Osteoblast (primary cell): ENCODE results near the gene LRBA. TPM values are rescaled to one million over a fixed set of nuclear protein-coding genes. Genes with fewer than 3 reads are reported as not detected.

Experiments used
- DNase-seq: peaks from one replicate; pipeline ENCODE4 v3.0.0; 2011; ENCODE audit warnings: low spot score, mixed read lengths; ENCODE audit not compliant: insufficient read length; ENCODE audit errors: missing footprints
- H2AFZ ChIP-seq: 2 replicates; pipeline ENCODE4 v1.6.0; 2011; ENCODE audit warnings: mild to moderate bottlenecking, low read length
- H3K27ac ChIP-seq: 2 replicates; pipeline ENCODE4 v1.5.1; 2011; ENCODE audit warnings: mild to moderate bottlenecking, low read depth, low read length, moderate library complexity
- H3K27me3 ChIP-seq: 2 replicates; pipeline ENCODE4 v1.6.0; 2012; ENCODE audit warnings: mild to moderate bottlenecking, control low read depth, inconsistent platforms, low read length, moderate library complexity; ENCODE audit not compliant: insufficient read depth
- H3K36me3 ChIP-seq: 2 replicates; pipeline ENCODE4 v1.5.1; 2011; ENCODE audit warnings: mild to moderate bottlenecking, low read length, control low read depth, moderate library complexity; ENCODE audit not compliant: insufficient read depth
- H3K4me1 ChIP-seq: 2 replicates; pipeline ENCODE4 v1.5.1; 2011; ENCODE audit warnings: mild to moderate bottlenecking, low read length, control low read depth, moderate library complexity; ENCODE audit not compliant: insufficient read depth
- H3K4me2 ChIP-seq: 2 replicates; pipeline ENCODE4 v1.6.0; 2011; ENCODE audit warnings: mild to moderate bottlenecking, low read length; ENCODE audit not compliant: insufficient read depth
- H3K4me3 ChIP-seq: fragments of 200-600 bp; sonication (generic); 3 replicates; pipeline ENCODE4 v1.5.1; 2012; ENCODE audit warnings: mild to moderate bottlenecking, low read length, inconsistent platforms; ENCODE audit not compliant: insufficient read depth
- H3K79me2 ChIP-seq: 2 replicates; pipeline ENCODE4 v1.6.0; 2012; ENCODE audit warnings: mild to moderate bottlenecking, low read length, control low read depth, inconsistent platforms; ENCODE audit not compliant: insufficient read depth
- H3K9me3 ChIP-seq: 2 replicates; pipeline ENCODE4 v1.5.1; 2011; ENCODE audit warnings: low read depth, low read length, control low read depth
- H4K20me1 ChIP-seq: 2 replicates; pipeline ENCODE4 v1.6.0; 2012; ENCODE audit warnings: mild to moderate bottlenecking, low read length, control low read depth; ENCODE audit not compliant: insufficient read depth
- total RNA-seq: library from RNA; depleted of rRNA; stranded (reverse); fragments of >200 nt; gene quantifications from 2 replicates; pipeline ENCODE4 v1.2.3, GENCODE V29; 2012
- TF ChIP-seq, protein P1 (sequence below): IDR thresholded peaks from 2 replicates; pipeline ENCODE4 v1.5.1; 2011; ENCODE audit warnings: mild to moderate bottlenecking, low read depth, low read length, moderate library complexity; ENCODE audit errors: extremely low read depth

The LRBA gene
- total RNA-seq, 1 donor, result 67.3 TPM

GRCh38 chr4:150476776-150477175, 538.3 kb downstream of the LRBA start:
- no peak overlapping the region for H3K27ac ChIP-seq
- DNase-seq, result no peak
- TF ChIP-seq, protein P1, sequence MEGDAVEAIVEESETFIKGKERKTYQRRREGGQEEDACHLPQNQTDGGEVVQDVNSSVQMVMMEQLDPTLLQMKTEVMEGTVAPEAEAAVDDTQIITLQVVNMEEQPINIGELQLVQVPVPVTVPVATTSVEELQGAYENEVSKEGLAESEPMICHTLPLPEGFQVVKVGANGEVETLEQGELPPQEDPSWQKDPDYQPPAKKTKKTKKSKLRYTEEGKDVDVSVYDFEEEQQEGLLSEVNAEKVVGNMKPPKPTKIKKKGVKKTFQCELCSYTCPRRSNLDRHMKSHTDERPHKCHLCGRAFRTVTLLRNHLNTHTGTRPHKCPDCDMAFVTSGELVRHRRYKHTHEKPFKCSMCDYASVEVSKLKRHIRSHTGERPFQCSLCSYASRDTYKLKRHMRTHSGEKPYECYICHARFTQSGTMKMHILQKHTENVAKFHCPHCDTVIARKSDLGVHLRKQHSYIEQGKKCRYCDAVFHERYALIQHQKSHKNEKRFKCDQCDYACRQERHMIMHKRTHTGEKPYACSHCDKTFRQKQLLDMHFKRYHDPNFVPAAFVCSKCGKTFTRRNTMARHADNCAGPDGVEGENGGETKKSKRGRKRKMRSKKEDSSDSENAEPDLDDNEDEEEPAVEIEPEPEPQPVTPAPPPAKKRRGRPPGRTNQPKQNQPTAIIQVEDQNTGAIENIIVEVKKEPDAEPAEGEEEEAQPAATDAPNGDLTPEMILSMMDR, result no peak

GRCh38 chr4:150475763-150476162, 539.3 kb downstream of the LRBA start:
- Histone ChIP-seq H3K9me3 (no peaks in the 10 kb centered on the region), H4K20me1 (no peaks in the 10 kb centered on the region), H3K27me3 (no peaks in the 10 kb centered on the region), H3K4me3 (no peak overlapping the region), H3K36me3 (no peaks in the 10 kb centered on the region), H3K79me2 (no peaks in the 10 kb centered on the region), H3K4me1 (no peaks in the 10 kb centered on the region), H2AFZ (no peak overlapping the region), H3K27ac (no peak overlapping the region), H3K4me2 (no peak overlapping the region)
- DNase-seq, result no peak
- TF ChIP-seq, protein P1, result no peak

More at GRCh38 chr4:150476776-150477175, 538.3 kb downstream of the LRBA start:
- Histone ChIP-seq H3K27me3 (no peaks in the 10 kb centered on the region), H4K20me1 (no peaks in the 10 kb centered on the region), H3K4me3 (no peak overlapping the region), H3K4me1 (no peaks in the 10 kb centered on the region), H3K9me3 (no peaks in the 10 kb centered on the region), H2AFZ (no peak overlapping the region), H3K36me3 (no peaks in the 10 kb centered on the region), H3K79me2 (no peaks in the 10 kb centered on the region), H3K4me2 (no peak overlapping the region)

DNA sequence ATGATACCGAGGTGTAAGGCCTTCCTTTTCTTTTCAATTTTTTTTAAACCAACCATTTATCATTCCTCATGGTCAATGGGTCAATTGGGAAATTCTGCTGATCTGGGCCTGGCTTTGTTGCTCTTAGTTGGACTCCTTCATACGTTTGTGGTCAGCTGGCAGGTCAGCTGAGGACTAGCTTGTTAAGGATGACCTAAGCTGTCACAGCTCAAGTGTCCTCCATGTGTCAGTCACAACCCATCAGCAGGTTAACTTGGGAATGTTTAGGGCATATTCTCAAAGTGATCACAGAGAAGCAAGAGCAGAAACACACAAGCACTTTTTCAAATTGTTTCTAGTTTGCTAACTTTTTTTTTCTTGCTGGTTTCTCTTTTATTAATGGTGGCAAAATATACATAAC, 550.6 kb downstream of the LRBA start:
- Histone ChIP-seq H3K36me3 (no peaks in the 10 kb centered on the region), H3K9me3 (no peaks in the 10 kb centered on the region), H3K4me2 (no peak overlapping the region), H3K4me1 (no peaks in the 10 kb centered on the region), H3K79me2 (no peaks in the 10 kb centered on the region), H3K4me3 (no peak overlapping the region), H3K27ac (no peak overlapping the region), H4K20me1 (no peaks in the 10 kb centered on the region), H3K27me3 (no peaks in the 10 kb centered on the region), H2AFZ (no peak overlapping the region)
- DNase-seq, result no peak
- TF ChIP-seq, protein P1, result no peak

DNA sequence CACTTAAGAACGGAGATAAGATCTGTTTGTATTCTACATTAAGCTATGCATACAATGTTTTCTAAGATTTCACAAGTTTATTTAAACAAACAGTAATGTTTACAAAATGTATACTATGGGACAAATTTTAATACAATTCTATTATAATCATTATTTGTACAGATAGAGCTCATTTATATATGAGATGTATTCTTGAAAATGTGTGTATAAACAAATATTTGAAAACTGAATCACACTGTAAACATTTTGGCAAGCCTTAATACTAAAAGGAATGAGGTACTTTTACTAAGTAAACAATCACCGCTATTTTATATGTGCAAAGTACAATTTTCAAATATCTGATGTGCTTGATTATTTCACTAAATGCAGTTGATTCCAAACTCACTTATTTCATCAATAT, 552.3 kb downstream of the LRBA start:
- H4K20me1 ChIP-seq, result no peaks in the 10 kb centered on the region
- no peaks in the 10 kb centered on the region for H3K27me3 ChIP-seq
- H3K4me2 ChIP-seq, result no peak overlapping the region
- H3K27ac ChIP-seq, result no peak overlapping the region
- TF ChIP-seq, protein P1, result no peak
- H2AFZ ChIP-seq, result no peak overlapping the region
- no peaks in the 10 kb centered on the region for H3K79me2 ChIP-seq
- no peak overlapping the region for H3K4me3 ChIP-seq
- H3K4me1 ChIP-seq, result no peaks in the 10 kb centered on the region
- H3K36me3 ChIP-seq, result no peaks in the 10 kb centered on the region
- no peaks in the 10 kb centered on the region for H3K9me3 ChIP-seq
- no peak for DNase-seq
